ENCODE measurements around the gene CTLA4. TPM values are rescaled to one million over a fixed set of nuclear protein-coding genes. Genes with fewer than 3 reads are reported as not detected.

The CTLA4 gene
- total RNA-seq, 1 donor from 2014 or later: not detected

GRCh38 chr2:203890733-203891132 lies 23.2 kb downstream of the CTLA4 start:
- no peak for DNase-seq (ENCODE audit: low read depth, low spot score)

GRCh38 chr2:203891474-203891873 lies 23.9 kb downstream of the CTLA4 start:
- no peak for DNase-seq (ENCODE audit: low read depth, low spot score)

DNA sequence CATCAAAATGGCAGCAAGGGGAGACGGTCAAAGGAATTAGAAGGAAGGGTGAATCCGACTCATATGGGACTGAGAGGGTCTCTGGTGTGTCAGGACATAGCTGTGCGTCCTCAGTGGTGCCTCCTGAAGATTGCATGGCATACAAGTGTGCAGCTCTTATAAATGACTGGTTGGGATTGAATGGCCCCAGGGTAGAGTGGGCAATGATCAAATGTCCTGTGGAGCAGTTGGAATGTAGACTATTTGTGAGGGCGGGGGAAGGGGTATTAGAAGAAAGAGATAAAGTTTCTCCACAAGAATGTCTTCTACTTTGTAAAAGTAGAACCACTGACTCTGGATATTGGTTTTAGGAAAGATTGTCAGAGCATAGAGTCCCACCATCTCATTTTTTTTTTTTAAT lies 24.6 kb downstream of the CTLA4 start:
- no peak for DNase-seq (ENCODE audit: low read depth, low spot score)

GRCh38 chr2:203893401-203893800 lies 25.8 kb downstream of the CTLA4 start:
- DNase-seq (ENCODE audit: low read depth, low spot score): no peak

GRCh38 chr2:203893840-203894239 lies 26.3 kb downstream of the CTLA4 start:
- DNase-seq (ENCODE audit: low read depth, low spot score): no peak

- DNase-seq (ENCODE audit: low read depth, low spot score): no peak
Measured at GRCh38 chr2:203894262-203894661, 26.7 kb downstream of the CTLA4 start.

- no peak for DNase-seq (ENCODE audit: low read depth, low spot score)
Measured at GRCh38 chr2:203897544-203897943, 30.0 kb downstream of the CTLA4 start.

DNA sequence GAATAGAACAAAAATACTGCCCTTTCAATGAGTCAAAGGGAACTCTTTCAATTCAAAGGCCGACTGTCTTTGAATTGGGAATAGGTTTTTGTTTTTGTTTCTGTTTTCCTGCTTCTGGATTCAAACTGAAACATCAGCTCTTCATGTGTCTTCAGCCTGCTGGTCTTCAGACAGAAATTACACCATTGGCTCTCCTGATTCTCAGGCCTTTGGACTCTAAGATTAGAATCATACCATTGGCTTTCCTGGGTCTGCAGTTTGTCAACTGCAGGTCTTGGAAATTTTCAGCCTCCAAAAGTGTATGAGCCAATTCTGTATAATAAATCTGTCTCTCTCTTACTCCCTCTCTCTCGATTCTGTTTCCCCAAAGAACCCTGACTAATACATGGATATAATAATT lies 31.1 kb downstream of the CTLA4 start:
- DNase-seq (ENCODE audit: low read depth, low spot score): no peak

DNA sequence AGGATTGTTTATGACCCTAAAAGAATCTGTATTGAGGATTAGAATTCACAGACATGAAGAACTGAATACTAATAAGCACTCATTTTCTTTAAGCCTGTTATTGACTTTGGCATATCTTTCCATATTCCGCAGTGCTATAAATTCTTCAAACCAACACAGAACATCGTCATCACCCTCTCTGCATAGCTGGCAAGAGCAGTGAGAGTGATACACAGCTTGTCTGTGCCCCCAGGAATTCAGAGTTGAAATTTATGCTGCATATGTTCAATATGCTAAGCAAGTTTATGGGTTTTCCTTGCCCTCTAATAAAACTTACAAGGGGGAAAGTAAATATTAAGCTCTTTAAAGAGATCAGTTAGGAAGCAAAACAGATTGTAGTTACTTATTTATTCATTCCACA lies 32.7 kb downstream of the CTLA4 start:
- DNase-seq (ENCODE audit: low read depth, low spot score): no peak

GRCh38 chr2:203904022-203904421 lies 36.5 kb downstream of the CTLA4 start:
- no peak for DNase-seq (ENCODE audit: low read depth, low spot score)

GRCh38 chr2:203905656-203906055 lies 38.1 kb downstream of the CTLA4 start:
- DNase-seq (ENCODE audit: low read depth, low spot score): no peak

DNA sequence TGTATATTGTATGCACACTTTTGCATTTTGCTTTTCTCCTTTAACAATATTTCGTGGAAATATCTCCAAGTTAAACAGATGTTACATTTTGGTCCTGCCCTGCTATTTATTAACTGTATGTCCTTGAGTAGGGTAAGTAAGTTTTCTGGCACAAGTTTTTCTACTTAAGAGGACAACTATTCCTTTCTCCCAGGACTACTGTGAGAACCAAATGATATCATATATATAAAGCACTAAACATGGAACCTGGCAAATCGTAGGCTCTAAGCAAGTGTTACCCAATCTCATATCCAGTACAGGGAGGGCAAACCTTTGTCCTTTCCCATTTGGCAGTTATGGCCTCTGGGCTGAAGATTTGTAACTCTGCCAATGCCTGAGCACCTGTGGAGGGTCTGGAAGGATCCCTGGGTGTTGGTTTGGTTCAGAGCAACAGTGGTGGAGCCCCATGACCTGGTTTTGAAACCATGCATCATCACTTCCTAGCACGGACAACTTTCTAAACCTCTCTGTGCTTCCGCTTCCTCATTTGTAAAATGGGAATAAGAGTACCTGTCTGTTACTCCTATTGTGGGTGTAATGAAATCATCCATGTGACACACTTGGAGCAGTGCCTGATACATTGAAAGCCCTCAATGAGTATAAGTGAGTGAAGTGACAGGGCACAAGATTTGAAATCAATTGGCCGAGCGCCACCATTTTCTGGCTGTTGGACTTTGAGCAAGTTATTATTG lies 40.7 kb downstream of the CTLA4 start:
- DNase-seq (ENCODE audit: low read depth, low spot score): no peak

GRCh38 chr2:203908797-203909185 lies 41.2 kb downstream of the CTLA4 start:
- no peak for DNase-seq (ENCODE audit: low read depth, low spot score)

- no peak for DNase-seq (ENCODE audit: low read depth, low spot score)
Measured at GRCh38 chr2:203909261-203909967, 41.8 kb downstream of the CTLA4 start.

GRCh38 chr2:203909974-203910373 lies 42.4 kb downstream of the CTLA4 start:
- DNase-seq (ENCODE audit: low read depth, low spot score): no peak

DNA sequence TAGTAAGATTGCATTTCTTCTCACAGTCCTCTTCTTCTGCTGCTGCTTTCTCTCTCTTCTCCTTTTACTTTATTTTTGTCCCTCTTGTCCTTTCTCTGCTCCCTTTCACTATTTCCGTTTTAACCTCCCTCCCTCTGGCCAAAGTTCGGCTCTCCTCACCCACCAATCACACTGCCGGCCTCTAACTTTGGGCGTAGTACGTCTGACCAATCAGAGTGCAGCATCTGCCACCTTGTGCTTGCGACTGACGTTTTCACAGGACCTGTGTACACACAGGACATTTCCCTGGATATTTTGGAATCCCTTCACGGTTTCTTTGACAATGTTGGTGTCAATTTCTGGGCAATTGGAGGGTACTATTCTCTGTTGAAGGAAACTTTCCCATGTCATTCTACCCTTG lies 46.4 kb downstream of the CTLA4 start:
- no peak for DNase-seq (ENCODE audit: low read depth, low spot score)

- DNase-seq (ENCODE audit: low read depth, low spot score): no peak
Measured at GRCh38 chr2:203914546-203915182, 47.1 kb downstream of the CTLA4 start.

- no peak for DNase-seq (ENCODE audit: low read depth, low spot score)
Measured at GRCh38 chr2:203915256-203915655, 47.7 kb downstream of the CTLA4 start.

GRCh38 chr2:203916756-203917155 lies 49.2 kb downstream of the CTLA4 start:
- DNase-seq (ENCODE audit: low read depth, low spot score): no peak

GRCh38 chr2:203918264-203918663 lies 50.7 kb downstream of the CTLA4 start:
- no peak for DNase-seq (ENCODE audit: low read depth, low spot score)

DNA sequence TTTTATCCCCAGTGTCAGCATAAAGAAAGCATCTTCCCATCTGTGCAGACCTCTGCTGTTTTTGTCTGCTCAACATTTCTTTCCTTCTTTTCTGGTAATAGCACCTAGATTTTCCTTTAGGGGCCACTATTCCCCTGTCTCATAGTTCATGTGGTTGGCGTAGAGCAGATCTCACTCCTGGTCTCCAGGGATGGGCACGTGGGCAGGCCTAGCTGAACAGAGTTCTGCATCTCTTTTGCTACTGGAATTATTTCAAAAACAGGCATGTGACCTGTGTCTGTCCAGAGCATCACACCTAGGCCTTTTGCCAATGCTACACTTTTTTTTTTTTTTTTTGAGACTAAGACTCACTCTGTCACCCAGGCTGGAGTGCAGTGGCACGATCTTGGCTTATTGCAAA lies 51.3 kb downstream of the CTLA4 start:
- no peak for DNase-seq (ENCODE audit: low read depth, low spot score)
